DMS153 treated with DMSO at 0.1 percent for 48 hours (cell line): Measurements from ENCODE around the gene KAZN.
A peak's percentile ranks its signal among the peaks of the same experiment; 100 is the strongest.

ENCODE experiments used
- DNase-seq: peaks from one replicate; lab custom pipeline; 2025; ENCODE audit not compliant: unreplicated experiment; lab: John Stamatoyannopoulos, UW

Gene KAZN

DNA sequence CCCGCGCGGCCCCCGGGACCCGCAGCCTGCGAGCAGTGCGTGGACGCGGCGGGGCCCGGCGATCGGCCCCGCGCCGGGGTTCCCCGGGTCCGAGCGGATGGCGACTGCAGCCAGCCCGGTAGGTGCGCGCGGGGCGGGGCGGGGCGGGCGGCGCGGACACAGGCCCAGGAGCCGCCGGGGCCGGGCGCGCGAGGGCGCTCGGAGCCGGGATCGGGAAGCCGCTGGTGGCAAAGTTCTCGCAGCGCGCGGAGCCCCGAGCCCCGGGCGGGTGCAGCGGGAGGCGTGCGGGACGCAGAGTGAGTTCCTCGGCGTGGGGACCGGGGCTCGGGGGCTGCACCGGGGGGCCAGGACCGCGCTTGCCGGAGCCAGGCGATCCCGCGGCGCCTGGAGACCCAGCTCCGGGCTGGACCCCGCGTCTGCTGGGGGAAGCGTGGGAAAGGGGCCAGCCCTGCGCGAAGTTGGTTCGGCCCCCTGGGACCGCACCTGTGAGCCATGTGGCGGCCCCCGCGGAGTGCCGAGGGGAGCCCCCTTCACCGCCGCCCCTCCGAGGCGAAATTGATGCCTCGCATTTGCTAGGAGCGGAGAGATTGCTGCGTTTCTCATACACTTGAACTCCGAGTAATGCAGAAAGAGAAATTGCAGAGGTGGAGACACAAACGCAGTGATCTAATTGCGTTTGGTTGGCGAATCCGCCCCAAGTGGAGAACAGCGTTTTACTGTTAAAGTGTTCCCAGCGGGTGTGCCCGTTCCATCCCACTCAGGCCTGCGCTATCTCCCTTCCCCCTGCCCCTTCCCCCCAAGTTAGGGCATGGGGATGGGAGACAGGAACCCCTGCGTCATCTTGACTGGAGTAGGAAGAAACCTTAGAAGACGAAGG, 326.2 kb downstream of the KAZN start:
- DNase-seq, result no peak

DNA sequence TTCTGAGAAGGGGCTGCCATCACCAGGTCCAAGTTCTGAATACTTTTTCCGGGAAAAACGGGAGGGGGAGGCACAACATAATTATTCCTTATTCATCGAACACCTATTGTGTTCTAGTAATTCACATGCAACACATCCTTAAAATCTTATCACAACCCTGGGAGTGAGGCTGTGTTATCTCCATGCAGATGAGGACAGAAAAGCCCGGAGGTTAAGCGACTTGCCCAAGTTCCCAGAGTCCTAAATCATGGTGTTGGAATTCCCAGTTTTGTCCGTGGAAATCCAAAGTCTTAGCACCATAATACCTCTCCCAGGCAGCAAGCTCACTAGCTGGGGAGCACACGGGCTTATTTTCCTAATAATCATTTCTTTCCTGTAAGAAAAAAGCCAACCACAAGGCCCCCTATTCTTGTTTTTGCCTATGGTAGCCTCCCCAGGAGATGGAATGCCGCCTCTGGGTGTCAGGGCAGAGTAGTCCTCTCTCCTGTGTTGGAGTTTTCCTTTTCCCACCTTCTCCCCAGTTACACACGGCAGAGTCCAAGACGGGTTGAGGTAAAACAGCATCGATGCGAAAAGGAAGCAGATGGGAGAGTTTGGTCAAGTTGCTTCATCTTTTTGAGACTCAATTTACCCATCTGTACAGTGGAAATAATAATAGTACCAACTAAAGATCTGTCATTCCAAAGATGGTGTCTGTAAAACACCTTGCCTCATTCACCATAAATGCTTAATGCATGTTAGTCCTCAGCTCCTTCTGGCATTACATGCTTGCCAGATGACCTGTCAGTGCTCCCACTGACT, 327.1 kb downstream of the KAZN start:
- DNase-seq, result no peak

DNA sequence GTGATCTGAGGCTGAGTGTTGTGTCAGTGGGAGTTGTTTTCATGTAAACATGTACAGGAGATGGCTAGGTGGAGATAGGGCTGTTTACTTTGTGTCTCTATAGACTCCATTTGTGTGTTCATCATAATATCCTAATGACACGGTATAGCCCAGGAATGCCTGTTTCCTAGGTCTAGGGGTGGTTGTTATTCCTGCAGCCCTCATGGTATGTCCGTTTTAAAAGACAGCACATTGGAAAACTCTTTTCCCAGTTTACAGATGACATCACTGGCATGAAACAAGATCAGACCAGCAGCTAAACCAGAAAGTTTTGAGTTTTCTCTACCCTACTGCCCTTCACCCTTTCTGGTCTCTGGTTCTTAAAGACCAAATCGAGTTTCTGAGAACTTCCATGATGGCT, 327.7 kb downstream of the KAZN start:
- no peak for DNase-seq

DNA sequence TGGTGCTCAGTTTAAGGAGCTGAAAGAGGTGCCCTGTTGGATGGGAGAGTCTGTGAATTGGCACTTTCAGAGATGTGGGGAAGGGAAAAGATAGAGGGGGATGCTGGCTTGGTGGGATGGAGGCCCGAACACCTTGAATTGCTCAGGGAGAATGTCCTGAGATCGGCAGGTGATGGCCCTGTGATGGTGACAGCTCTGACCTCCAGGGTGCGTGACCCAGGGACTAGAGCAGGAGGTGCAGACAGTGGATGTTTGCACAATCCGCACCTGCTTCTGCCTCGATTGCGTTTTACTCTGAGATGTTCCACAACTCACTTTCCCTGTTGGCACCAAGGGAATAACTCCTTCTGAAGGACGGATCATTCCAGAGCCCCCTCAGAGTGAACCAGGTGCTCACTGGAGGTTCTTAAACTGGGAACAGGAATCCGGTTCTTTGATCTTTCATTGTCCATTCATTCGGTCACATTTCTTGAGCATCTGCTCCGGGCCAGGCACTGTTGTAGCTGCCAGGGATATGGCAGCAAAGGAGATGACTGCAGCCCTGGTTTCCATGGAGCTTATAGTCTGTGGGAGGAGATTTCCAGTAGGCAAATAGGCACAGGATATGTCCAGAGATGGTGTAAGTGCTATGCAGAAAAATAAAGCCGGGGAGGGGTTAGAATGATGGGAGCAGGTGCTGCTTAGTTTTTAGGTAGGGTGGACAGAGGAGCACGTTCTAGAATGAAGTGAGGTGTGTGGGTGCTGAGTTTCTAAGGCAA, 328.5 kb downstream of the KAZN start:
- no peak for DNase-seq

DNA sequence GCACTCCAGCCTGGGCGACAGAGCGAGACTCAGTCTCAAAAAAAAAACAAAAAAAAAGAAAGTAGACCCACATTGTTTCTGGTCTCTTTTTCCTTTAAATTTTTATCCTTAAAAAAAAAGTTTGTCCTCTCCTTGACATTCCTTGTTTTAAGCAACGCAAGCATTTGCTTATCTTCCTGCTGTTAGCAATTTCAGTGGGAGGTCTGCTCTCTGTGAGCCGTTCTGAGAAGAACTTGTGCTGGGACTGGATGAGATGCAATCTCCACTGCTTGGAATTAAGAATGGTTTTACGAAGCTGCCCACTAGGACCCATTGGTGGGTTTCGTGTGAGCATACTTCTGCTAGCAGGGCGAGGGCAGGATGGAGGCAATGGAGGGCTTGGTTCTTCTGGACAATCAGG, 329.9 kb downstream of the KAZN start:
- DNase-seq, result no peak

DNA sequence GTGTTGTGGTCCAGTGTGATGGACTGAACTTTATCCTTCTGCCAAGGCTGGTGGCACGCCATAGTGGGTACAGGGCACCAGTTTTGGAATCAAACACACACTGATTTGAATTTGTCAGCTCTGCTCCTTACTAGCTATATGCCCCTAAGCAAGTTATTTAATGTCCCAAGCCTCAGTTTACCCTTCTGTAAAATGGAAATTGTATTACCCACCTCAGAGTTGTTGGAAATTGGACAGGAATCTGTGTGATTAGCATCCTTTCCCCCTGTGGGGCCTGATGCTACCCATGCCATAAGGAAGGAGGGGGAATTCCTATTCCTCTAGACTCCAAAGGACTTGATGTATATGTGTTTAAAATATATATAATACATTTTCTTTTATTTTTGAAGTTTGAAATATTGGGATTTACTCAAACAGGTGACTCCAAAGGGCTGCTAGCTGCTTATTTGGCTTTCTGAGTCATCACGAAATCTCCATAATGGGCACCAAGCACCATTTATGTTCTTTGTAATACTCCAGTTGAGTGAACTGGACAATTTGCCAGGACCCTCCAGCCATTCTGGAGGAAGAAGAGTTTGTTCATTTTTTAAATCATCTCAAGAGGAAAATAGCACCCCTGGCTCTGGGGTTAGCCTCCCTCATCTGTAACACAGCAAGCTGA, 330.5 kb downstream of the KAZN start:
- no peak for DNase-seq

DNA sequence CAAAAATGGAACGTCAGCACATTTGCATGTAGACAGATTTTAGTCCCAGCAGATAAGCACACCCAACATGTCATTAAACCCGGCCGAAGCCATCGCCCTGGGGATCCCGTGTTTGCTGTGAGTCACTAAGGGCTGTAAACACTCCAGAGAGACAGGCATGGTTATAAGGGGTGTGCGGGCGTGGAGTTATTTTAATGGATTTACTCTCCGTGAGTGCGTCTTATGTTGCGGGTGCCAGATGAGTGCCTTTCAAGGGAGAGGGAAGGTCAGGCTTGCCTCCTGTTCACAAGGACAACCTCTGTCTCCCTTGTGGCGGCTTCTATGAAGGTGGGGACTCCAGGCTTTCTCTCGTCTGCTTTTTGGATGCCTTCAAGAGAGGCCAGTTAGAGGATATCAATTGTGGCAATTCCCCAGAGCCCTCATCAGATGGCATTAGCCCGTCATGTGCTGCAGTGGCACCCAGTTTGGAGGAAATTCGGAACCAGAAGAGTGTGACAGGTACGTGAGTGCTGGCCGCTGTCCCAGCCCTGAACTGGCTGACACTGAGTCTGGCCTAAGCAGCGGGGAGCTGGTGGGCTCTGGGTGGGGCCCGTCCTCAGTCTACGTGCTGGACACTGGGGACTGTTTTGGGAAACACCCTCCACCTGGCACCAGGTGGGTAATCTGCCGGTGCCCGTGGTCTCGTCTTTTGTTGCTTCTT, 331.2 kb downstream of the KAZN start:
- peak; percentile 74 for DNase-seq

DNA sequence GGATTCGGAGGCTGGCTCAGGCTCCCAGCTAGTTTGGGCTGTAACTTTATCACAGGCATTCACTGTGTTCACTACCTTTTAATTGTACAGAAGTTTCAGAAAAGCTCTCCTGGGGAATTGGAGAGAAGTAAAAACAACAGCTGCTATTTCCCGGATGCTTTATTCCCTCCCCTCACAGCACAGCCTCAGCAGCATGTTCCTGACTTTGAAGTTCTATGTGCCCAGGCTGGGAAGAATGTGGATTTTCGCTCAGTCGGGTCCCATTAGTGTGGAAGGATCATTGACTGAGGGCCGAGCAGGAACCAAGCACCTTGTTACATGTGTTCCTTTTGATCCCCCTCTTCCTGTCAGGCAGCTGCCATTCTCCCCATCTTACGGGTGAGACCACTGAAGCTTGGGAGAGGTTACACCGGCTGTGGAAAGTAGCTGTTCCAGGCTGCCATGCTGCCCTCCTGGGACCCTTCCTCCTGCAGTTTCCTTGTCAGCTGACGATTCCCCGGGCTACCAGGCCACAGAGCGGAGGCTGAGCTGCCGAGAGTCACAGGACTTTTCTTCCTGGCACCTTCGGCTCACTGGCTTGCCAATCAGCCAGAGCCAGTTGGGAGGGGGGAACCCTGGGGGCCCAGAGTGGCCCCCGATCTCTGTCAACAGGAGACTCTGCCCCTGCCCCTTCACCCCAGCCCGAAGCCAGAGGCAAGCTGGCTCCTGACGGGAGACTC, 331.9 kb downstream of the KAZN start:
- no peak for DNase-seq

DNA sequence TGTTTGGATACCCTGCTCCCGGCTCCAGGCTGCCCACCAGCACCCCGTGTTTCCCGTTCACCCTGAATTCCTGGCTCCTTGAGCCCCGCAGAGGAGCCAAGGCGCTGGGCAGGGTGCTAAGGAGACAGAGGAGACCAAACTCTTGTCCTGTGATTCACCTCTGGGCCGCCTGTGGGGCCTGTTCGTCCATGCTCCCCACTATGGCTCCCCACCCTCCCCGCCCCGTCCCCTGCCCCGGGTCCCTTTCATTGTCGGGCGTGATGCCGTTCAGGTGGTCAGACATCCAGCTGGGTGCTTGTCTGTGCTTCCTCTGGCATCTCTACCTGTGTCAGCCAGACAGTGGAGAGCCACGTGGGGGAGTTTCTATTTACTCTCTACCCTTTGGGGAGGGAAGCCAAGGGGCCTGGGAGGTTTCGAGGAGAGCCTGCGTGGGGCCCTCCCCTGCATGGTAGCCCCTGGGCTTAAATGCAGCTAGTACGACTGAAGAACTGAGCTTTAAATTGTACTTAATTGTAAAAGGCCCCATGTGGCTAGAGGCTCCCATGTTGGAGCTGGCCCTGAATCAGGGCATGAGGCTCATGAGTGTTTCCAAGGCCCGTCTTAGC, 333.7 kb downstream of the KAZN start:
- no peak for DNase-seq

DNA sequence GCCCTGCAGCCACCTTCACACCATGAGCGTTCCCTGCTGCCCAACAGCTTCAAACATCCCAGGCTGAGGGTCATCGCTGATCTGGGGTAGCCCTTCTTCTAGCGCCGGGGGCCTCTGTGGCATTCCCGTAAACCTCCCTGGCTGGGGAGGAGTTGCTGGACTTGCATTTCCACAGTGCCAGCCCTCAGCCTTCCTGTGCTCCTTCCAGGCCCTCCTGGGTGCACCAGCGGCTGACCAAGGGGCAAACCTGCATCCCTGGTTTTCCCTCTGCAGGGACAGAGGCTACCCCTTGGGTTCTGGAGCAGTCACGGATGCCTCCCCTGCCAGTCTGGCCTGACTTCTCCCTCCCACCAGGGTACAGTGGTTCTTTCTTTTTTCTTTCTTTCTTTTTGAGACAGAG, 336.4 kb downstream of the KAZN start:
- no peak for DNase-seq

DNA sequence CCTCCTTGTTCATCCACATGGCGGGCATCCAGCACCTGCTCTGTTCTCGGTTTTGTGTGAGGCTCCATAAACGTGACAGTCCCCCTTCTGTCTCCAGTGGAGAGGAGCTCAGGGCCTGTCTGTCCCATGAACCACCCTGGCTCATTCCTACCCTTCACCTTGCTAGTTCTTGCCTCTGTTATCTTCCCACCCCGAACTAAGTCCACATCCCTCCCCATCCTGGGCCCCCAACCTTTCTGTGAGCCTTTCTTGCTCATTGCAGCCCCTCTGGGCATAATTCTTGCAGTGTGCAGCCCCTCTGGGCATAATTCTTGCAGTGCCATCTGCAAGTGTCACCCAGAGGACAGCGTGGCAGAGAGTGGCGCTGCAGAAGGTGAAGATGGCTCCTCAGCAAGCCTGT, 338.3 kb downstream of the KAZN start:
- DNase-seq, result no peak

DNA sequence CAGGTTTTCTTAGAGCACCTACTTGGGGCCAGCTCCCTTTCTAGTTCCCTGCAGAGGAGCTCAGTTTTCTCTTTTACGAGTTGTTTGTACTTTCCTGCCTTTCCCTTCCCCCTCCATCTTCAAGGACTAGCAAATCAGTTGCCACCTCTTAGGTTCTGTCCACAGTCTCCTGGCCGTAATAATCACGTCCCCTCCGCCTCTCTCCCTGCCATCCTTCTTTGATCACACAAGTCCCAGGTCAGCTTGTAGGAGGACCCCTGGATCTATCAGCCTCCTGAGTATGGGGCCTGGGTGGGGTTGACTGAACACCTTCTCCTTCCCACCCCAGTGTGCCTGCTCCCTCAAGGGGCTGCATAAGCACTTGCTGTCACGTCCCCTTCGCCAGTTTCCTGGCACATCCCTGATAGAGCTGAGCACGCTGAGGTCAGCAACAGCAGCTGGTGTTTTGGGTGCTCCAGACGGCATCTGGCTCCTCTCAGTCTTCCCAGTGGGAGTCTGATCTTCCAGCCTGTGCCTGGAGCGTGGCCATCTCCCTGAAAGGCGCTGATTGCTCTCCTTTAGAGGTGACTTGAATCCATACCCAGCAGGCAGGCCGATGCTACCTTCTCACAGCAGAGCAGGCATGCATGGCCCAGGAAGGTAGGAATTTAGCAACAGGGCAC, 338.9 kb downstream of the KAZN start:
- DNase-seq, result no peak

DNA sequence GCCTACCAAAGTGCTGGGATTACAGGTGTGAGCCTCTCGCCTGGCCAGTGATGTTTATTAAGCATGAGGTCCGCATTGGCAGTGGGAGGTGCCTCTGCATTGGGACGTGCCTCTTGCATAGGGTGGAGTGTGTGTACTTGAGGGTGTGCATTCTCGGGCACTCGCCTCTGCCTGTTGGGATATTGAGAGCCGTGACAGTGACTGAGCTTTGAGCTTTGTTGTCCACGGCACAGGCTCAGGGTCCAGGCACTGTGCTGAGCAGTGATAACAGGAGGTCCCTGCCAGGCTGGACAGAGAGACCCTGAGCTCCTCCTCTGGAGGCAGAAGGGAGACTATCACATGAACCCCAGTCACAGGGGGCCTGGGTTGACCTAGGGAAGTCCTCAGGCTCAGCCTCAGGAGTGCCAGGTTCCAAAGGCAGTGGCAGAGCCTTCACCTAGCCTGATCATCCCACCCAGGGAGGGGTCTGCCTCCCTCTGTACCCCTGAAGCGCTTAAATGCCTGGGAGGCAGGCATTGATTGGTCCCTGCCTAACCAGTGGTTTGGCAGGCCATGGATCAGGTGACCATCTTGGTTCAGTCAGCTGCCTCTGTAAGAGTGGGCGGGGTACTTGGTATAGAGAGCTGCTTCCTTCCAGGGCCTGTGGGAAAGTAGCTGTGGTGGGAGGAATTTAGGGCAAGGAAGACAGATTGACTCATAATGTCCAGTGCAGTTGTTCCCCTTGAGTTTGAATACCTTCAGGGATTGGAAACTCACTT, 341.2 kb downstream of the KAZN start:
- no peak for DNase-seq

DNA sequence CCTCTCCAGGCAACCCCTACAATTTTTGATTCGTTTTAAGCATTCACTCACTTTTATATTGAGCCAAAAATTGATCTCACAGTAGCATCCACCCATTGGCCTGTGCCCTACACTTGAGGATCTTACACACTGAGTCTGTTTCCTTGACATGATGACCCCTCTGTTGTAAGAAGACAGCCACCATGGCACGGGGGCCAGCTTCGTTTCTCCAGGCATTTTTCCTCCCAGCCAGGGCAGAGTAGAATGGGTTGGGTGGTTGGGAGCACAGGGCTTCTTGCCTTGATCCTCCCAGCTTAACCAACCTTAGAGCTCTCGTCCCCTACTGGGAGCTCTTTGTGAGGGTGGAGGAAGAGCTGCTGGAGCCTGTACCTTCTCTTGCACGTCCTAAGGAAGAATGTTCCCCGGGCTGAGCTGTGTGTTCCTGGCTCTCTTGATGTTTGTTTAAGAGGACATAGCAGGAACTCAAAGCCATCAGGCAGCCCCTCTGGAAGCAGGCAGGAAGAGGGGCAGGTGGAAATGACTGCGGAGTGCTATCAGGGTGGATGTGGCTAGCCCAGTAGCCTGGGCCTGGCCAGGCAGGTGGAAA, 341.9 kb downstream of the KAZN start:
- no peak for DNase-seq

DNA sequence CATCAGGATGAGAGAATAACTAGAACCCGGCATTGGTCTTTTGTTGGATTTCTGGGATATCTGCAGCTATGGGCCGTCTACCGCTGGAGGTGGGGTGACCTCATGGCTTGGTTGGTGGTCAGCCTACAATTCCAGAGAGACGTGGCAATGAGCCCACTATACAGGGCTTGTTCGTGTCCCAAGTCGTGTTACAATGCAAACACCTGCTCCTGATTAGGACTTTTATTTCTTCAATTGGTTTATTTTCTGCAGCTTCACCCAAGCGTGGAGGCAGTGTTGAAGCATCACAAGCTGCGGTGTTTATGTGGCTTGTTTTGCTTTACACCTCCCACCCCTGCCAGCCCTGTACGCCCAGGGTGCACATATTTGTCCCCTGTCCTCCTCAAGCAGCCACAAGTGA, 343.4 kb downstream of the KAZN start:
- no peak for DNase-seq

DNA sequence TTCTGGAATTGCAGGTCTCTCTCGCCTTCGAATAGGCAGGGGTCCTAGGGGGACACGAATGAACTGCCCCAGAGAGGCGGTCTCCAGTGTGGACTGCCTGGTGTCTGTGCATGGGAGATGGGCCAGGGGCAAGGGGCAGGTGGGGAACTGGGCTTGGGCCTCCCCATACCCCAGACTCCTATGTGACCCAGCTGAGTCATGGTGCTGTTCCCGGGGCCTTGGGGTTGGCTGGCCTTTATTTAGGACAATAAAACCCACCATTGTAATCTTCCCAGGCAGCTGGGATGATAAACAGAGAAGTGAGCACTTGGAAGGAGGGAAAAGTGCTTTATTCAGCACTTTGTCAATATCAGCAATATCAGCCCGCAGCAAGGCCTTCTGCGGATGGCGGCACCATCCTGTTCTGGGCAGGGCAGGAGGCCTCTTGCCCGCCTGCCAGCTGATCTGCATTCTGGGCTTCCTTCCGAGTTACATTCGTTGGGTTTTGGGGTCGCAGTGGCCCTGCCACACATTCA, 346.0 kb downstream of the KAZN start:
- no peak for DNase-seq

DNA sequence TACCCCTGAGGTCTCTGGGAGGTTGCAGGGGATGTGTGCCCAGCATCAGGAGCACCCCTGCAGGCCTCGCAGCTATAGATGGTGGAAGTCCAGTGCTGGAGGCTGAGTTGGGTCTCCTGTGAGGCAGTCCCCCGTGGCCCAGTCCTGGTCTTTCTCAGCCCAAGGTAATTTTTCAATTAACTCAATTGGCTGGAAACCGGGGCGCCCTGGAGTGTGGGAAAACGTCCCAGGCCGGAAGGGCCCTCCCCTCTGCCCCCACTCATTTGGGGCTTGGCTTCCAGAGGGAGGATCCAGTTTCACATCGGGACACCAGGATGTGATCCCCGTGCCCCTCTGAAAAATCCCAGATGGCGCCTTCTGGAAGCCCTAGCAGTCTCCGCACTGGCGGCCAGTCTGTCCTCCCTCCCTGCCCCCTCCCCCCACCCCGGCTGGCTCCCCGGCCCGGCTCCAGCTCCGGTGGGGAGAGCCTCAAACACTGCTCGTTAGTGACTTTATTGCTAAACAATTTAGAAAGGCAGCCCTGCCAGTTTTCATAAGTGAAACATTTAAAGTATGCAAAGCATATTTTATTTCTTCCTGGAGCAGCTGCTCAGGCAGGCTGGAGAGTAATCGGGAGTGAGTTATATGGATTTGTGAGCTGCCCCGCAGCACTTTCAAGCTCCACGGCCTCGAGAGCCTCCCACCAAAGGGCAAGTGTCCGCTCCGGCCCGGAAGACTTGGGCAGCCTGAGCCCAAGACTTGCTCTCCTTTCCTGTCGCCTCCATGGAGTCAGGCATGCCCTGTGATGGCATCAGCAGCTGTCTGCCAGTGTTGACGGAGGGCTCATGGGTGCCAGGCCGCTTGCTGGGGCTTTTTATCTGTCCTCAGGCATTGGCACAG, 346.9 kb downstream of the KAZN start:
- DNase-seq, result no peak
